GM21723 (cell line): ENCODE results near the gene CDC42EP4.

Experiments used
- ATAC-seq: cut with Tn5 transposase; IDR thresholded peaks from one replicate; pipeline ENCODE4 v1.9.1; 2021; ENCODE audit warnings: mild to moderate bottlenecking, moderate library complexity; ENCODE audit not compliant: unreplicated experiment

The CDC42EP4 gene

DNA sequence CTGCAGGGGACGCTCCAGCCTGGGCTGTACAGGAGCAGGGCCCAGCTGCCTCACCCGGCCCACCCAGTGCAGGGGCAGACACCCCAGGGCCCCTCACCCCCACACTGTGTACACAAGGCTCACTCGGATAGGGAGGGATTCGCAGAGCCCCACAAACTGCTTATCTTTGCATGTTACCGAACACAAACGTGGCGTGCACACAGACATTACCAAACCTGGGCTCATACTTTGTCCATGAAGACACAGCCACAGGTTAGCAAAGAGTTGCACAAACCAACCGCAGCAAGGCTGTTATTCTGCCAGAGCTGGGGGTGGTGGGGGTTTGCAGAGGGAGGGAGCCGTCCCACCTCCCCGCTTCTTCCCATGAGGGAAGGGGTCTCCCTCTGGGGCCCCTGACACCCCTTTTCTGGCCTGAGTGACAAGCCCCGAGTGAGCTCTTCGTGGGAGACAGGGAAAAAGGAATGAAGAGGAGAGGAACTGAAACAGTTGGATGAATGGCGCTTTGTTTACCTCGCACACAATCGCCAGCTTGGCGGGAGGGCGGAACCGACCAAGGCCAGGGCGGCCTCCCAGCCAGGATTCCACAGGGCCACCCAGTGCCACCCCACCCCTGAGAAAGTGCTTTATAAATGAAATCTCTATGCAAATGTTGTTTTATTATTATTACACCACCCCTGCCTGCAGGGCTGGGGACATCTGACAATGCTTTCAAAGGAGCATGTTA is 49.7 kb downstream of the CDC42EP4 start:
- no peak for ATAC-seq

DNA sequence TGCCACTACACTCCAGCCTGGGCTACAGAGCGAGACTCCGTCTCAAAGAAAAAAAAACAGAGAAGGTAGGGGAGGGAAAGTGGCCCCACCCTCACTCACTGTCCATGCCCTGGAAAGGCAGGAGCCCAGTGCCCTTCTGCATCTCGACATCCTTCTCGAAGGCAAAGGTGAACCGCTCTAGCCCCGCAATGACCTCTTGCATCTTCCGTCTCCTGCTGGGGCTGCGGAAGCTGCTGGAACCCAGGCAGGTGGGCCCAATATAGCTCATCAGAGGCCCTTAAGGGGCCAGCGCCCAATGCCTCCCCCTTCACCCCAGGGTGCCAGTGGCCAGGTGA is 50.2 kb downstream of the CDC42EP4 start, which contains the start of gene CPSF4L:
TSS of gene CPSF4L (minus strand) at position 264 of the 335 bp plus-strand sequence. CDS start at position 202, 62 bp downstream.
- ATAC-seq, result no peak

DNA sequence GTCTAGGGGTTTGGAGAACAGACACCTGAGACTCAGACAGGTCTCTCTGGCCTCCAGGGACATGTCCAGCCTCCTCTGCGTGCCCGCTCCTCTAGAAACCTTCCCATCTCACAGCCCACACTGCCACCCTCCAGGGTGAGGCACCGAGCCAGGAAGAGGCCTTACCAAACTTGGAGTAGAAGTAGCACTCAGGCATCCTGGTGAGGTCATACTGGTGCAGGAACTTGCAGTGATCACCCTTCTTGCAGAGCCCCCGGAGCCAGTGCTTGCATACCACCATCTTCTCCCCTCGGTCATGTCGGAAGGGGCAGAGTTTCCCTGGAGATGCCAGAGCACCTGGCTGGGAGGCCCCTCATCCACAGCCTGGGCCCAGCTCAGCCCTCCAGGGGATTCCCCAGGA is 54.3 kb downstream of the CDC42EP4 start:
- ATAC-seq, result no peak

- no peak for ATAC-seq
Observed at GRCh38 chr17:73256220-73256619, 55.6 kb downstream of the CDC42EP4 start.

GRCh38 chr17:73255671-73256181 is 56.1 kb downstream of the CDC42EP4 start:
- peak; percentile 65 for ATAC-seq

DNA sequence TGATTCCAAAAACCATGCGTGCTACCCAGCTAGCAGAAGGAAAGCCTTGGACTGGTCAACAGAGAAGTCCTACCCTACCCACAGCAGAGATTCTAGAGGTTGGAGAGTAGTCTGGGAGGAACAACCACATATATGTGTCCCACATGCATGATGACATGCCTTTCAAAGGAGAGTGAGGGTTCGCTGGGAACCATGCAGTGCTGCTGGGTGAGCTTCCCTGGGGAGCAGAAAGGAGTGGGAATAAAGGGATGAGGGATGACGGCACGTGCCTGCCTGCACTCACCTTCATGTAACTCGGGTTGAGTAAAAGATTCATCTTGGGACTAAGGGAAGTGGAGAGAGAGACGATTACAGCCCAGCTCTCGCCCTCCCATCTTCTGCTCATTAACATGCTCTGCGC is 59.9 kb downstream of the CDC42EP4 start:
- no peak for ATAC-seq

GRCh38 chr17:73250851-73251640 is 60.8 kb downstream of the CDC42EP4 start:
- ATAC-seq, result no peak

DNA sequence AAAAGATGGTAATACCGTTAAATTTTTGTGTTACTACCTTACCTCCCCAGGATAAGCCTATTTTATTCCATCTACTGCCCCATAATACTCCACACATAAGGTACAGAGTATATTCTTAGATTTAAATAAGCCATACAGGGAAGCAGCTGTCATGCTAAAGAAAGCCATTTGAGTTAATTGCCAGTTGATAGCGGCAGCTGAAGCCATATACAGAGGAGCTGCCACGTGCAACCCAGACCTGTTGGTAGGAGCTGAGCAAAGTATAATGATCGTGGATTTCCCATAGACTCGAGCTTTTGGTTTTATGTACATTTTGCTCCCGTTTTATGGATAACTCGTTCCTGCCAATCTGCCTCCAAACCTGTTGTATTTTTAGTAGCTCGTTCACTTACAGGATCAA is 62.1 kb downstream of the CDC42EP4 start:
- ATAC-seq, result no peak

DNA sequence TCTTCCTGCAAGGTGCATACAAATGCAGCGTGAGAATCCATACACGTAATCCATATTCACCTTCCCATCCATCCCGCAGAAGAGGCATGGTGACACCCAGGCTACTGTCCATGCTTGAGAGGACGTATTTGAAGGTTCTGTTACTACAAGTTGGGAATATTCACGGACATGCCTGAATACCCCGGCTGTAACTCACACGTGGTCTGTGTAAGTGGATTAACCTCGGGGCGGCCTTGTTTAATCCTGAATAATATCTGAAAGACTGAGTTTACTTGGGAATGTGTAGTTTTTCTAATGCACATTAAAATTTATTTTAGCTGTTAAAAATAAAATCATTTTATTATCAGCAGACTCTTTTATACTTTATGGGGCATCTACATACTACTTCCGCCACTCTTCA is 63.3 kb downstream of the CDC42EP4 start:
- ATAC-seq, result no peak

DNA sequence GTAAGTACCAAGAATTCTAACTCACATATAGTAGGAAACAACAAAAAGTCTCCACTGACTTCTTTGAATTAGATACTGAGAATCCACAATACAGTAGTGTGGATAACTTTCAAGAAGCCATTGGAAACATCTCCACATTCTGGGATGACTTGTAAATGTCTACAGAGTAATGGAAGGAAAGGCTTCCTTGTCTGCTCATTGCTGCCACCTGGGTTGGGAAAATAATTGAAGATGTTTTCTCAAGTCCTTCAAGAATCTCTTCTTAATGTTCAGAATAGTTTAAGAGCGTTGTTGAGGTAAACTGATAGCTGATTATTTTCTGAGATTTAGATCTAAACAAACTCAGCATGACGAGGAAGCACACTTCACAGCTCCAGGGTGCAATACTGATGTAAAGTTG is 64.1 kb downstream of the CDC42EP4 start:
- ATAC-seq, result no peak

DNA sequence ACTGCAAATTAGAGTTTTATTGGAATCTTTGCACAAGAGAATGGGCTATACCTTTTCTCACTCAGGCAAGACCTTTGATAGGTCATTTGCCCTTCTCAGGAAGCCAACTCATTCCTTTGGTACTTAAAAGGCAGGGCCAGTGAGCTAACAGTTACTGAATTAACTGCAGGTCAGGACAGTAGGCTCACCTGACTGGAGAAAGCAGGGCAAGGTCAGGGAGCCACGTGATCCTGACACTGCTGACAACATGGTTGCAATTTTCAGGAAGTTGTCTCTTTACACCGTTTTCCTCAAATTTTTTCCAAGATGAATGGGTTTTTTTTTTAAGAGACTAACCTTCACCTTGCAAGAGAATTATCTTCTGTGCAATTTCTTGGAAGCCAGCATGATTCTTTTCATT is 71.2 kb downstream of the CDC42EP4 start:
- ATAC-seq, result no peak

DNA sequence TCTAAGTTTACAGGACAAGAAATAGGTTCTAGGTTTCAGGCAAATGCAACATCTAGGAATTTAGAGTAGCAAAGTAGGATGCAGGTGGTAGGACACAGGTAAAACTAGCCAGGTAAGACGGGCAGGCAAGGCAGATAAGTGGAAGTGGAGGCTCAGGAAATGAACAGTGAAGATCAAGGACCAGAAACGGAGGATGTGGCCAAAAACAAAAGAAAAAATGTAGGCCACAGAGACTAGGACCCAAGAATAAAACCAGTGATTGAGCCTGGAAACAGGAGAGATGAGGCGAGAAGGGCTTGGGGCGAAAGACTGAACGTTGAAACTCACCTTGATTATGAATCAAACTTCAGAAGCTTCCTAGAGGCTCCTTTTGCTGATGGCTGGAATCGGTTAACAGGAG is 74.1 kb downstream of the CDC42EP4 start:
- no peak for ATAC-seq

- no peak for ATAC-seq
Observed at GRCh38 chr17:73234736-73235135, 77.1 kb downstream of the CDC42EP4 start.
